GM19193 (cell line): ENCODE measurements around the gene TPR.

Source experiments
- POLR2A ChIP-seq: IDR thresholded peaks from 4 replicates; pipeline ENCODE4 v1.6.1; 2011; ENCODE audit not compliant: insufficient read depth, insufficient read length; ENCODE audit errors: extremely low read depth

Gene TPR

GRCh38 chr1:186375152-186375928 is at the start of gene TPR, which contains the start of gene ODR4:
Gene TPR (minus strand): TSS chr1:186375253. CDS start chr1:186375028, 225 bp downstream.
Gene ODR4 (plus strand): TSS chr1:186375838. CDS start chr1:186379786, 3,948 bp downstream.
- peak; percentile 77 for TF ChIP-seq POLR2A

GRCh38 chr1:186424539-186424938 is 49.5 kb upstream of the TPR start:
- no peak for TF ChIP-seq POLR2A

GRCh38 chr1:186421446-186421845 is 46.4 kb upstream of the TPR start:
- TF ChIP-seq POLR2A = no peak

- no peak for TF ChIP-seq POLR2A
Observed at GRCh38 chr1:186420923-186421322, 45.9 kb upstream of the TPR start.

GRCh38 chr1:186420311-186420710 is 45.3 kb upstream of the TPR start:
- no peak for TF ChIP-seq POLR2A

GRCh38 chr1:186418503-186418902 is 43.5 kb upstream of the TPR start:
- TF ChIP-seq POLR2A = no peak

- TF ChIP-seq POLR2A = no peak
Observed at GRCh38 chr1:186413319-186413718, 38.3 kb upstream of the TPR start.

GRCh38 chr1:186409091-186409490 is 34.0 kb upstream of the TPR start:
- no peak for TF ChIP-seq POLR2A

GRCh38 chr1:186404454-186405051 is 29.5 kb upstream of the TPR start:
- no peak for TF ChIP-seq POLR2A

GRCh38 chr1:186403632-186404031 is 28.6 kb upstream of the TPR start:
- no peak for TF ChIP-seq POLR2A

- TF ChIP-seq POLR2A = no peak
Observed at GRCh38 chr1:186391841-186392240, 16.8 kb upstream of the TPR start.

GRCh38 chr1:186390925-186391324 is 15.9 kb upstream of the TPR start:
- TF ChIP-seq POLR2A = no peak

GRCh38 chr1:186386725-186387383 is 11.8 kb upstream of the TPR start:
- no peak for TF ChIP-seq POLR2A

- no peak for TF ChIP-seq POLR2A
Observed at GRCh38 chr1:186375929-186376319, 871 bp upstream of the TPR start.

- TF ChIP-seq POLR2A = no peak
Observed at GRCh38 chr1:186374303-186375151, 526 bp downstream of the TPR start.

- no peak for TF ChIP-seq POLR2A
Observed at GRCh38 chr1:186340772-186341171, 34.3 kb downstream of the TPR start.

- TF ChIP-seq POLR2A = no peak
Observed at GRCh38 chr1:186337554-186337953, 37.5 kb downstream of the TPR start.
